Brain microvascular endothelial cell (primary cell): ENCODE measurements around the gene NUP133.
"Not testable (repeated sequence)": the region's sequence is repeated elsewhere in the genome, so short reads cannot be mapped to it uniquely, and the experiment has no call there.

Source experiments
- DNase-seq: peaks from one replicate; pipeline ENCODE4 v3.0.0-alpha.2; 2020
- H3K27ac ChIP-seq: fragments of 250-450 bp; sonication (Bioruptor Pico); 2 replicates; pipeline ENCODE4 v1.5.1; 2020; ENCODE audit warnings: mild to moderate bottlenecking, moderate library complexity
- H3K27me3 ChIP-seq: fragments of 250-450 bp; sonication (Bioruptor Pico); replicated peaks from 2 replicates; pipeline ENCODE4 v1.5.1; 2020; ENCODE audit warnings: mild to moderate bottlenecking
- H3K36me3 ChIP-seq: fragments of 250-450 bp; sonication (Bioruptor Pico); replicated peaks from 2 replicates; pipeline ENCODE4 v1.5.1; 2020; ENCODE audit warnings: mild to moderate bottlenecking
- H3K4me3 ChIP-seq: 2 replicates; pipeline ENCODE4 v1.5.1; 2011; ENCODE audit warnings: low read depth, mild to moderate bottlenecking, control low read depth, low read length, moderate library complexity
- in situ Hi-C: cut with HindIII; loops from 2 replicates; pipeline ENCODE4 v1.10.0; 2017; ENCODE audit warnings: low sequenced_read_pairs, low pct_ligation_motif_present
- TF ChIP-seq, protein P1 (sequence below): IDR thresholded peaks from 2 replicates; pipeline ENCODE4 v1.5.1; 2011; ENCODE audit warnings: low read depth, mild to moderate bottlenecking, moderate library complexity, low read length, control low read depth, inconsistent platforms; ENCODE audit errors: missing control alignments

The NUP133 gene

DNA sequence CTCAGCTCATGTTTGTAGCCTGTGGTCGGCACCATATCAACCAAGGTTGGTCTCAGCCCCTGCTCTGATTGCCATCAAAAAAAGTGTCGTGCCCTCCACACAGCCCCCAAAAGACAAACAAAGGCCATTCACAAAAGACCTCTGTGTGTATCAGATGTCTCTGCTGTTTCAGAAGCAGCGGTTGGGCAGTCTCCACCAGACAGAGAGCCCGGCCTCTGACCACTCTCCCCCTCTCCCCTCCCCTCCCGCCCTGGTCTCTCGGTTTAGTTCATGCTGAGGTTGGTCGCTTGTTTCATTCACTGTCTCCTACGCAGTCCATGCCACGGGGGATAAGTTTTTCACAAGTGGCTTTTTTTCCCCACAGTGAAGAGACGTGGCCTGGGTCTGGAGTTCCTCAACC lies 101.3 kb downstream of the NUP133 start:
- no peak overlapping the region for H3K27ac ChIP-seq
- peaks cover 50% of the 10 kb centered on the region for H3K27me3 ChIP-seq
- no peaks in the 10 kb centered on the region for H3K36me3 ChIP-seq
- no peak for DNase-seq
- TF ChIP-seq, protein P1, sequence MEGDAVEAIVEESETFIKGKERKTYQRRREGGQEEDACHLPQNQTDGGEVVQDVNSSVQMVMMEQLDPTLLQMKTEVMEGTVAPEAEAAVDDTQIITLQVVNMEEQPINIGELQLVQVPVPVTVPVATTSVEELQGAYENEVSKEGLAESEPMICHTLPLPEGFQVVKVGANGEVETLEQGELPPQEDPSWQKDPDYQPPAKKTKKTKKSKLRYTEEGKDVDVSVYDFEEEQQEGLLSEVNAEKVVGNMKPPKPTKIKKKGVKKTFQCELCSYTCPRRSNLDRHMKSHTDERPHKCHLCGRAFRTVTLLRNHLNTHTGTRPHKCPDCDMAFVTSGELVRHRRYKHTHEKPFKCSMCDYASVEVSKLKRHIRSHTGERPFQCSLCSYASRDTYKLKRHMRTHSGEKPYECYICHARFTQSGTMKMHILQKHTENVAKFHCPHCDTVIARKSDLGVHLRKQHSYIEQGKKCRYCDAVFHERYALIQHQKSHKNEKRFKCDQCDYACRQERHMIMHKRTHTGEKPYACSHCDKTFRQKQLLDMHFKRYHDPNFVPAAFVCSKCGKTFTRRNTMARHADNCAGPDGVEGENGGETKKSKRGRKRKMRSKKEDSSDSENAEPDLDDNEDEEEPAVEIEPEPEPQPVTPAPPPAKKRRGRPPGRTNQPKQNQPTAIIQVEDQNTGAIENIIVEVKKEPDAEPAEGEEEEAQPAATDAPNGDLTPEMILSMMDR, result no peak
- peak overlapping the region; percentile 5 for H3K4me3 ChIP-seq
- in situ Hi-C loops, result no loop called here

DNA sequence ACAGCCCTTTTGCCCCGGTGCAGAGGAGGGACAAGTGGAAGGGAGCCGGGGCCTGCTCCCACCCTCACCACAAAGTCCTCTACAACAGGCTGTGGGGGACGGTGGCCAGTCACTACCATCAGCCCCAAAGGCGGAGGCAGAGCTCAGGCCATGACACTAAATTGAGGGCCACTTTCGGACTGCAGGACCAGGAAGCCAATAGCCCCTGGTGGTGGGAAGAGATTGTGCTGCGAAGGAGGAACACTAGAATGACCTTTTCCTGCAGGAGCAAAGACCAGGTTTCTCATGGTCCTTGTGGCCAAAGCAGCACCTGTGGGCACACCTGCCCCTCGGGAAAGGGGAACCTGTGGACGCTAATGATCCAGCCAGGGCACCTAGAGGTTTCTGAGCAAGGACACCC lies 104.6 kb downstream of the NUP133 start:
- Histone ChIP-seq H3K27ac (no peak overlapping the region), H3K4me3 (no peak overlapping the region), H3K27me3 (peaks cover 28% of the 10 kb centered on the region), H3K36me3 (no peaks in the 10 kb centered on the region)
- no peak for DNase-seq
- in situ Hi-C loops, result no loop called here
- TF ChIP-seq, protein P1, result no peak

GRCh38 chr1:229402993-229403392 lies 105.1 kb downstream of the NUP133 start:
- in situ Hi-C loops, result no loop called here
- no peak overlapping the region for H3K4me3 ChIP-seq
- H3K27me3 ChIP-seq, result peaks cover 22% of the 10 kb centered on the region
- DNase-seq, result no peak
- no peak overlapping the region for H3K27ac ChIP-seq
- no peaks in the 10 kb centered on the region for H3K36me3 ChIP-seq
- TF ChIP-seq, protein P1, result no peak

DNA sequence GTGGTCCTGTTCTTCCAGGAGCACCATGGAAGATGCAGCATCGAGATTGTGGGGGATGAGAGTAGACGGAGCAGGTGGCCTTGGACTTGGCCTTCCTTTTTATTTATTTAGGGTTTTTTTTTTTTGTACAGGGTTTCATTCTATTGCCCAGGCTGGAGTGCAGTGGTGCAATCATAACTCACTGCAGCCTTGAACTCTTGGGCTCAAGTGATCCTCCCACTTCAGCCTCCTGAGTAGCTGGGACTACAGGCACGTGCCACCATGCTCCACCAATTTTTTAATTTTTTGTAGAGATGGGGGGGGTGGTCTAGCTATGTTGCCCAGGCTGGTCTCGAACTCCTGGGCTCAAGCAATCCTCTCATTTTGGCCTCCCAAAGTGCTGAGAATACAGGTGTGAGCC lies 105.8 kb downstream of the NUP133 start:
- in situ Hi-C loops, H3K36me3 ChIP-seq, H3K4me3 ChIP-seq, H3K27ac ChIP-seq, DNase-seq: not testable (repeated sequence)
- peaks cover 16% of the 10 kb centered on the region for H3K27me3 ChIP-seq

- no peak for DNase-seq
- Histone ChIP-seq H3K27me3 (no peaks in the 10 kb centered on the region), H3K27ac (no peak overlapping the region), H3K36me3 (no peaks in the 10 kb centered on the region), H3K4me3 (no peak overlapping the region)
- in situ Hi-C loops, result no loop called here
- TF ChIP-seq, protein P1, result no peak
Measured at GRCh38 chr1:229397762-229398161, 110.4 kb downstream of the NUP133 start.

DNA sequence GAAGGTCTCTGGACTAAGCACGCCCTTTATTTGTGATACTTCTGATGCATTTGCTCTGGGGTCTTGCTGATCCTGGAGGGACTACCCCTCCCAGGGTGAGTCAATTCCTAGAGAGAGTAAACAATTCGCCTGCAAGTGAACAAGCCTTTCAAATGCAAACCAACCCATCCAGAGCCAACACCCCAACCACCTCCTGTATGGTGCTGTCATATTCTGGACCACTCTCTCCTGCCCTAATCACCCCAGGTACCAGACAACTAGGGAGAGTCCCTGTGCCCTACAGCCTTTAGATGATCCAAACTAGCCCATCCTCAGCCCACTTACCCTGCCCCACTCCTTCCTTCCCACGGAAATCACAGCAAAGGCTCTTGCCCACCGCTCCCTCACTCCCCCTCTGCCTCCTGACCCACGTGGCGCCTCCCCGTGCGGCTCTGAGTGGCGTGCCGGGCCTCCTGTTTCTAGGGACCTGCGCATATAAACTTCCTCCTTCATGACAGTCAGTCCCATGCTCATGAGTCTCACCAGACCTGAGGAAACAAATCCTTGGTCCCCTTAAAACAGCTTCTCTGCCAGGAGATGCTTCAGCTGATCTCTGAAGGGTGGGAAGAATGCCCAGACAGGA lies 111.4 kb downstream of the NUP133 start:
- no peak overlapping the region for H3K27ac ChIP-seq
- no peak for DNase-seq
- H3K27me3 ChIP-seq, result no peaks in the 10 kb centered on the region
- in situ Hi-C loops, result no loop called here
- H3K4me3 ChIP-seq, result no peak overlapping the region
- TF ChIP-seq, protein P1, result no peak
- H3K36me3 ChIP-seq, result no peaks in the 10 kb centered on the region

GRCh38 chr1:229394517-229394916 lies 113.6 kb downstream of the NUP133 start:
- in situ Hi-C loops, DNase-seq, H3K36me3 ChIP-seq: not testable (repeated sequence)

More at GRCh38 chr1:229394517-229394916, 113.6 kb downstream of the NUP133 start:
- H3K27me3 ChIP-seq, H3K4me3 ChIP-seq, H3K27ac ChIP-seq: not testable (repeated sequence)
